ENCODE results near the gene FUT2. TPM values are rescaled to one million over a fixed set of nuclear protein-coding genes. Genes with fewer than 3 reads are reported as not detected.

The FUT2 gene
- polyA plus RNA-seq, 1 donor from 2014 or later: not detected

GRCh38 chr19:48731452-48731851, 35.7 kb downstream of the FUT2 start:
- no peak overlapping the region for H3K27ac ChIP-seq (ENCODE audit: low read length)
- H3F3A ChIP-seq (ENCODE audit: insufficient read depth, low read length, poor library complexity, severe bottlenecking): no peaks in the 10 kb centered on the region
- no peak overlapping the region for H3K4me2 ChIP-seq (ENCODE audit: low read length)
- no peak overlapping the region for H3K4me3 ChIP-seq (ENCODE audit: low read length)
- H2AFZ ChIP-seq (ENCODE audit: low read depth, low read length): no peak overlapping the region
- H3K27me3 ChIP-seq (ENCODE audit: insufficient read depth, low read depth, low read length): peaks cover 8% of the 10 kb centered on the region
- TF ChIP-seq SMC3 (conservative IDR thresholded peaks at IDR 0.05; ENCODE audit: poor library complexity): no peak
- no peak for TF ChIP-seq REST (IDR thresholded peaks at IDR 0.05; ENCODE audit: borderline replicate concordance)
- TF ChIP-seq RAD21 (conservative IDR thresholded peaks at IDR 0.05): no peak
- no peak for TF ChIP-seq POLR2AphosphoS5 (IDR thresholded peaks at IDR 0.05)
- no peak for TF ChIP-seq TAF1 (IDR thresholded peaks at IDR 0.05; ENCODE audit: low read depth)
- no peak for TF ChIP-seq CTCF (IDR thresholded peaks at IDR 0.05; ENCODE audit: poor library complexity, severe bottlenecking)
- TF ChIP-seq EP300 (conservative IDR thresholded peaks at IDR 0.05; ENCODE audit: poor library complexity, severe bottlenecking): no peak
- no peak for TF ChIP-seq EZH2 (IDR thresholded peaks at IDR 0.05; ENCODE audit: borderline replicate concordance, insufficient read depth, low read length, poor library complexity, severe bottlenecking)
- no peak for TF ChIP-seq MXI1 (conservative IDR thresholded peaks at IDR 0.05; ENCODE audit: poor library complexity, severe bottlenecking)
- no peaks in the 10 kb centered on the region for H3K9me2 ChIP-seq (ENCODE audit: insufficient read depth, low read length)
- no peaks in the 10 kb centered on the region for H3K9me3 ChIP-seq (ENCODE audit: low read length)
- no peak overlapping the region for H3K9ac ChIP-seq (ENCODE audit: low read length)
- no peaks in the 10 kb centered on the region for H4K20me1 ChIP-seq (ENCODE audit: insufficient read depth)
- no peaks in the 10 kb centered on the region for H3K36me3 ChIP-seq (ENCODE audit: insufficient read depth, low read length)
- H3K79me2 ChIP-seq (replicated peaks; ENCODE audit: insufficient read depth, low read length): no peaks in the 10 kb centered on the region

GRCh38 chr19:48734625-48735024, 38.9 kb downstream of the FUT2 start:
- H3K79me2 ChIP-seq (replicated peaks; ENCODE audit: insufficient read depth, low read length): no peaks in the 10 kb centered on the region
- no peak overlapping the region for H3K4me3 ChIP-seq (ENCODE audit: low read length)
- H3K9me3 ChIP-seq (ENCODE audit: low read length): no peaks in the 10 kb centered on the region
- H3K9me2 ChIP-seq (ENCODE audit: insufficient read depth, low read length): no peaks in the 10 kb centered on the region
- TF ChIP-seq EZH2 (IDR thresholded peaks at IDR 0.05; ENCODE audit: borderline replicate concordance, insufficient read depth, low read length, poor library complexity, severe bottlenecking) (no peak), REST (IDR thresholded peaks at IDR 0.05; ENCODE audit: borderline replicate concordance) (no peak), EP300 (conservative IDR thresholded peaks at IDR 0.05; ENCODE audit: poor library complexity, severe bottlenecking) (no peak), POLR2AphosphoS5 (IDR thresholded peaks at IDR 0.05) (no peak), RAD21 (conservative IDR thresholded peaks at IDR 0.05) (no peak), TAF1 (IDR thresholded peaks at IDR 0.05; ENCODE audit: low read depth) (no peak), MXI1 (conservative IDR thresholded peaks at IDR 0.05; ENCODE audit: poor library complexity, severe bottlenecking) (no peak)
- H3K4me2 ChIP-seq (ENCODE audit: low read length): no peak overlapping the region
- H4K20me1 ChIP-seq (ENCODE audit: insufficient read depth): no peaks in the 10 kb centered on the region
- peaks cover 8% of the 10 kb centered on the region for H3K27me3 ChIP-seq (ENCODE audit: insufficient read depth, low read depth, low read length)
- H3F3A ChIP-seq (ENCODE audit: insufficient read depth, low read length, poor library complexity, severe bottlenecking): no peaks in the 10 kb centered on the region
- no peak overlapping the region for H3K9ac ChIP-seq (ENCODE audit: low read length)
- no peak overlapping the region for H2AFZ ChIP-seq (ENCODE audit: low read depth, low read length)
- no peaks in the 10 kb centered on the region for H3K36me3 ChIP-seq (ENCODE audit: insufficient read depth, low read length)
- no peak overlapping the region for H3K27ac ChIP-seq (ENCODE audit: low read length)

Data from neural cell (in vitro differentiated cells).